ENCODE data around the gene CCZ1.

- TF ChIP-seq POLR2A (IDR thresholded peaks at IDR 0.05; ENCODE audit: low read length) (no peak), GATA1 (IDR thresholded peaks at IDR 0.05; ENCODE audit: low read depth, low read length) (no peak)
These were observed 28.8 kb upstream of the CCZ1 start for GRCh38 chr7:5869691-5870090.

All from erythroblast (primary cell).